22Rv1 (cell line): Measurements from ENCODE around the gene KCNIP4.

Experiments
- CTCF ChIP-seq: fragments of 450-650 bp; IDR thresholded peaks from 2 replicates; pipeline ENCODE4 v1.5.1; 2017; ENCODE audit warnings: mild to moderate bottlenecking
- ZFX ChIP-seq: fragments of 450-650 bp; IDR thresholded peaks from 2 replicates; pipeline ENCODE4 v1.6.1; 2017; ENCODE audit warnings: antibody characterized with exemption, borderline replicate concordance

GRCh38 chr4:21876711-21877110, 71.9 kb downstream of the KCNIP4 start:
- TF ChIP-seq CTCF, result no peak
- TF ChIP-seq ZFX, result no peak
